Vagina (tissue), 2 donors: ENCODE results near the gene MAGEF1.

ENCODE experiments used
- POLR2A ChIP-seq, 2 donors: fragments of 450-650 bp; IDR thresholded peaks; one replicate each; pipeline ENCODE4 v1.6.1; 2017; ENCODE audit warnings: antibody characterized with exemption in 2 of 2, mild to moderate bottlenecking in 2 of 2, moderate library complexity in 2 of 2
- POLR2AphosphoS5 ChIP-seq, 2 donors: sonication (generic); formaldehyde crosslinking; IDR thresholded peaks; one replicate each; pipeline ENCODE4 v1.9.0; 2017; ENCODE audit warnings: antibody characterized with exemption in 2 of 2, mild to moderate bottlenecking in 2 of 2, low read depth in 1 of 2; ENCODE audit not compliant: insufficient read depth in 1 of 2
- TF ChIP-seq, protein P1 (sequence below), 3 experiments: fragments of 450-650 bp in 2 of 3; fragments of 200-600 bp in 1 of 3; sonication (generic) in 1 of 3; IDR thresholded peaks; one replicate each; pipeline ENCODE4 v1.5.1; 2017 to 2019; ENCODE audit warnings: antibody characterized with exemption in 3 of 3, mild to moderate bottlenecking in 2 of 3, moderate library complexity in 2 of 3

DNA sequence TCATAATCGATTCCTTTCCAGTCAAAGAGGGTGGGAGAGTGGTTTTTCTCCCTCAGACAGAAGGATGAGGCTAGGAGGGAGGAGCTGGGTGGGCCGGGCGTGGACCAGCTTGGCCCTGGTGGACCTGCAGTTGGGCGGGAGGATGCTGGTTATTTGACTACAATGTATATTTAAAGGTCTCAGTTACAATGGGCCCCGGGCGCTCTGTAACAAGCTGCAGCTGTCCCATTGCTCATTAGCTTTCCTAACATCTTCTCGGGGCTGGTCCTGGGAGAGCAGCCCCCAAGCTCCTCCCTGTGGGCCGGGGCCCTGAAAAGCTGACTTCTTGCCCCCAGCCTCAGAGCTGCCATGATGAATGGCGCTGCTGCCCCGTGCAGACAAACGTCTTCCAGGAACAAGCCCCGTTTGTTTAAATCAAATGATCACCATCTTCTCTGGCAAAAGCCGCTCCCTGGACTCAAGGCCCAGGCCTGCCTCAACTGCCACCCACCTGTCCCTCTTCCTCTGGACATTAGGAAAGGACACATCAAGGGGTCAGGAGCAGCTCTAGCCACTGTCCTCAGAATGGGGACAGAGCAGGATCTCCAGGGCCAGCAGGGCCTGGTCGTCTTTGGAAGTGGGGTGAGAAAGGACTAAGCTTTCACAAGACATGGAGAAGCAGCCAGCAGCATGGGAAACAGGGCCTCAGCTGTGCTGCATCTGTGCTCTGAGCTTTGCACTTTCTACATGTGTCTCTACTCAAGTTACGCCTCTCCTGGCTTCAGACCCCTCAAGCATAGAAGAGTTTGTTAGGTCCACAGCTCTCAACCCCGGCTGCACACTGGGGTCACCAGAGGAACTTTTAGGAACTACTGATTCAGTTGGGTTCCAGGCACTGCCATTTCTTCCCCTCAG lies 38.6 kb downstream of the MAGEF1 start:
- TF ChIP-seq, protein P1, sequence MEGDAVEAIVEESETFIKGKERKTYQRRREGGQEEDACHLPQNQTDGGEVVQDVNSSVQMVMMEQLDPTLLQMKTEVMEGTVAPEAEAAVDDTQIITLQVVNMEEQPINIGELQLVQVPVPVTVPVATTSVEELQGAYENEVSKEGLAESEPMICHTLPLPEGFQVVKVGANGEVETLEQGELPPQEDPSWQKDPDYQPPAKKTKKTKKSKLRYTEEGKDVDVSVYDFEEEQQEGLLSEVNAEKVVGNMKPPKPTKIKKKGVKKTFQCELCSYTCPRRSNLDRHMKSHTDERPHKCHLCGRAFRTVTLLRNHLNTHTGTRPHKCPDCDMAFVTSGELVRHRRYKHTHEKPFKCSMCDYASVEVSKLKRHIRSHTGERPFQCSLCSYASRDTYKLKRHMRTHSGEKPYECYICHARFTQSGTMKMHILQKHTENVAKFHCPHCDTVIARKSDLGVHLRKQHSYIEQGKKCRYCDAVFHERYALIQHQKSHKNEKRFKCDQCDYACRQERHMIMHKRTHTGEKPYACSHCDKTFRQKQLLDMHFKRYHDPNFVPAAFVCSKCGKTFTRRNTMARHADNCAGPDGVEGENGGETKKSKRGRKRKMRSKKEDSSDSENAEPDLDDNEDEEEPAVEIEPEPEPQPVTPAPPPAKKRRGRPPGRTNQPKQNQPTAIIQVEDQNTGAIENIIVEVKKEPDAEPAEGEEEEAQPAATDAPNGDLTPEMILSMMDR (IDR thresholded peaks at IDR 0.05) = no peak
- no peak for TF ChIP-seq POLR2AphosphoS5 (IDR thresholded peaks at IDR 0.05; ENCODE audit: insufficient read depth in 1 of 2, low read depth in 1 of 2)
- TF ChIP-seq POLR2A (IDR thresholded peaks at IDR 0.05) = no peak
